Glutamatergic neuron (in vitro differentiated cells): ENCODE results near the gene DCAF15. TPM values are rescaled to one million over a fixed set of nuclear protein-coding genes. Genes with fewer than 3 reads are reported as not detected.
A peak's percentile ranks its signal among the peaks of the same experiment; 100 is the strongest.

Source experiments
- DNase-seq: peaks from one replicate; pipeline ENCODE4 v3.0.0; 2022
- H3K27ac Mint-ChIP-seq: one replicate; pipeline ENCODE4 v1.8.0; 2020; ENCODE audit warnings: mild to moderate bottlenecking, mixed read lengths, inconsistent platforms; ENCODE audit not compliant: unreplicated experiment
- H3K27me3 Mint-ChIP-seq: one replicate; pipeline ENCODE4 v1.8.0; 2020; ENCODE audit warnings: mild to moderate bottlenecking, moderate library complexity, mixed read lengths, inconsistent platforms; ENCODE audit not compliant: unreplicated experiment
- H3K36me3 Mint-ChIP-seq: one replicate; pipeline ENCODE4 v1.8.0; 2020; ENCODE audit warnings: mild to moderate bottlenecking, mixed read lengths, inconsistent platforms; ENCODE audit not compliant: unreplicated experiment
- H3K4me1 Mint-ChIP-seq: one replicate; pipeline ENCODE4 v1.8.0; 2020; ENCODE audit warnings: mild to moderate bottlenecking, low read depth, mixed read lengths, inconsistent platforms; ENCODE audit not compliant: unreplicated experiment
- H3K4me3 Mint-ChIP-seq: one replicate; pipeline ENCODE4 v1.8.0; 2020; ENCODE audit warnings: mild to moderate bottlenecking, mixed read lengths, inconsistent platforms; ENCODE audit not compliant: unreplicated experiment
- H3K9me3 Mint-ChIP-seq: one replicate; pipeline ENCODE4 v1.8.0; 2020; ENCODE audit warnings: mild to moderate bottlenecking, moderate library complexity, mixed read lengths, inconsistent platforms; ENCODE audit not compliant: unreplicated experiment
- CTCF ChIP-seq: fragments of 200-600 bp; sonication (generic); IDR thresholded peaks from one replicate; pipeline ENCODE4 v1.5.0; 2021; ENCODE audit not compliant: partially characterized antibody, unreplicated experiment
- total RNA-seq: library from RNA; stranded (reverse); fragmentation: NEBNext Ultra II Directional; extraction: Animal tissue kit (Norgen Biotek cat#: 25700); gene quantifications from one replicate; pipeline ENCODE4 v1.2.1, GENCODE V29; 2021; ENCODE audit not compliant: unreplicated experiment

Gene DCAF15
- total RNA-seq, 1 donor from 2014 or later = 84.4 TPM

DNA sequence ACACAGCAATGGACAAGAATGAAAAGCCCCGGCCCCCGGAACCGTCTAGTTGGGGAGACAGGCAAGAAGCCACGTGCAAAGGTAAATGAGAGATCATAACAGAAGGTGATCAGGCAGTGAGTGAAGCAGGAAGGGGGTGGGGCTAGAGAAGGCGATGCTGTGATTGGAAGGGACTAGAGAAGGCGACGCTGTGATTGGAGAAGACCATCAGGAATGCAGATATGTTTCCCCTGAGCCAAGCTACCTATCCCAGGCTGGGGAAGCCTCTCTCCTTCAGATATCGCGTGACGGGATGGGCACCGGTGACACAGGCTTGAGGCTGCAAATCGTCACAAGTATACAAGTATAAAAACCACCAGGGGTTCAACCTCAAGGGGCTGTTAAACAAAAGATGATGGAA lies 21.8 kb downstream of the DCAF15 start:
- H3K4me1 Mint-ChIP-seq = peaks cover 5% of the 10 kb centered on the region
- peaks cover 6% of the 10 kb centered on the region for H3K27me3 Mint-ChIP-seq
- H3K27ac Mint-ChIP-seq = no peak overlapping the region
- no peak for TF ChIP-seq CTCF
- peaks cover under 1% of the 10 kb centered on the region for H3K36me3 Mint-ChIP-seq
- H3K4me3 Mint-ChIP-seq = no peak overlapping the region
- DNase-seq = peak; percentile 44
- peaks cover 9% of the 10 kb centered on the region for H3K9me3 Mint-ChIP-seq

- Mint-ChIP-seq H3K36me3 (no peaks in the 10 kb centered on the region), H3K4me3 (no peak overlapping the region), H3K27ac (no peak overlapping the region), H3K4me1 (peaks cover 5% of the 10 kb centered on the region), H3K9me3 (peaks cover 9% of the 10 kb centered on the region), H3K27me3 (peaks cover 6% of the 10 kb centered on the region)
- no peak for TF ChIP-seq CTCF
- DNase-seq = no peak
Measured at GRCh38 chr19:13975870-13976269, 23.6 kb downstream of the DCAF15 start.

DNA sequence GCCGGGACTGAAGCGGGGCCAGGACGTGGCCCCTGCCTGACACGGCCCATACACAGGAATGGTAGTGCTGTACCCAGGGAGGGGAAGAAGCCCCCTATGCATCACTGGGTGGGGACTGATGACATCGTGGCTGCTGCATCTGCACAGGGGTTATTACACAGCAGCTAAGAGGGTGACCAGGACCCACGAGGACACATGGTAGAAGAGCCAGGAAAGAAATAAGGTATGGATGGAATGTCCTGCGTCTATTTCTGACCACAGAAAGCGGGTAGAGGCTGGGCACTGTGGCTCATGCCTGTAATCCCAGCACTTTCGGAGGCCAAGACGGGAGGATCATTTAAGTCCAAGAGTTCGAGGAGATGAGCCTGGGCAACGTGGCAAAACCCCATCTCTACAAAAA lies 24.1 kb downstream of the DCAF15 start:
- Mint-ChIP-seq H3K4me3 (no peak overlapping the region), H3K27me3 (peaks cover 9% of the 10 kb centered on the region), H3K4me1 (peaks cover 5% of the 10 kb centered on the region), H3K36me3 (no peaks in the 10 kb centered on the region), H3K9me3 (peaks cover 9% of the 10 kb centered on the region), H3K27ac (no peak overlapping the region)
- no peak for DNase-seq
- no peak for TF ChIP-seq CTCF

DNA sequence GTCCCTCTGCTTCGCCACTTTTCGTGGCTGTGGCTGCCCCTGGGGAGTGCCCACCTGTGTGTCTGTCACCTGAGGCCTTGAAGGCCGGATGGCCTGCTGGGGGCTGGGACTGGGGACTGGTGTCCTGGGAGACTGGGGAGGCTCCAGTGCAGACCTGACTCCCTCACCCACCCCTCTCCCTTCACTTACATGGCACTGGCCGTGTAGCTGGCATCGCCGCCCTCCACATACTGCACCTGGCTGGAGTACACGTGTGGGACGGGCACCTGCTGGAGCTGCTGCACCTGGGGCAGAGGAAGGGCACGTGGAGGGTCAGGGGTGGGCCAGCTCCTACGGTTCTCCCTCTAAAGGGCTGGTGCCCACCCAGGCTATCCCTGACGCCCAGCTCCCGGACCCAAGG lies 25.5 kb downstream of the DCAF15 start:
- H3K36me3 Mint-ChIP-seq = no peaks in the 10 kb centered on the region
- H3K27ac Mint-ChIP-seq = no peak overlapping the region
- peaks cover 9% of the 10 kb centered on the region for H3K9me3 Mint-ChIP-seq
- no peak overlapping the region for H3K4me3 Mint-ChIP-seq
- TF ChIP-seq CTCF = no peak
- peaks cover 8% of the 10 kb centered on the region for H3K4me1 Mint-ChIP-seq
- peaks cover 9% of the 10 kb centered on the region for H3K27me3 Mint-ChIP-seq
- DNase-seq = no peak

- TF ChIP-seq CTCF = no peak
- peak; percentile 75 for DNase-seq
- Mint-ChIP-seq H3K27ac (no peak overlapping the region), H3K4me3 (no peak overlapping the region), H3K36me3 (no peaks in the 10 kb centered on the region), H3K9me3 (peaks cover 9% of the 10 kb centered on the region), H3K4me1 (peaks cover 9% of the 10 kb centered on the region), H3K27me3 (peaks cover 9% of the 10 kb centered on the region)
Measured at GRCh38 chr19:13978351-13979243, 26.3 kb downstream of the DCAF15 start.
